IMR-90 (cell line): ENCODE measurements around the gene ELAVL1. TPM values are rescaled to one million over a fixed set of nuclear protein-coding genes. Genes with fewer than 3 reads are reported as not detected.
A peak's percentile ranks its signal among the peaks of the same experiment; 100 is the strongest.

Source experiments
- ATAC-seq: fragments of 200-7000 bp; cut with Tn5 transposase; 2 replicates; pipeline ENCODE4 v1.9.1; 2020; ENCODE audit warnings: low read depth, mild to moderate bottlenecking, moderate library complexity
- BruUV-seq: library from RNA; stranded (reverse); fragments of 400-500 nt; replicated peaks from 2 replicates; lab custom pipeline; 2021; lab: Mats Ljungman, UMichigan
- CTCF ChIA-PET: fragments of 300-600 bp; formaldehyde crosslinking; extraction: SDS; loops from one replicate; lab custom pipeline; 2021; ENCODE audit warnings: antibody characterized with exemption; lab: Yijun Ruan, JAX
- POLR2A ChIA-PET: fragments of 300-600 bp; sonication (Branson Sonifier 250); formaldehyde crosslinking; loops from one replicate; lab custom pipeline; 2022; ENCODE audit warnings: antibody characterized with exemption; ENCODE audit not compliant: unreplicated experiment; lab: Charles Lee
- DNase-seq: peaks from one replicate; pipeline ENCODE4 v3.0.0; 2013
- H2AFZ ChIP-seq: replicated peaks from 2 replicates; pipeline ENCODE3; 2013; ENCODE audit warnings: low read length, mild to moderate bottlenecking; ENCODE audit not compliant: poor library complexity
- H2AK5ac ChIP-seq: 2 replicates; pipeline ENCODE4 v1.6.1; 2013; ENCODE audit warnings: low read depth, low read length, inconsistent platforms
- H2AK9ac ChIP-seq: replicated peaks from 2 replicates; pipeline ENCODE3; 2013; ENCODE audit warnings: mild to moderate bottlenecking, low read depth, low read length, moderate library complexity; ENCODE audit not compliant: poor library complexity
- H2BK120ac ChIP-seq: 2 replicates; pipeline ENCODE4 v1.6.1; 2013; ENCODE audit warnings: low read depth, low read length, inconsistent platforms
- H2BK15ac ChIP-seq: 3 replicates; pipeline ENCODE4 v1.6.1; 2013; ENCODE audit warnings: low read depth, low read length, inconsistent platforms
- H2BK20ac ChIP-seq: 2 replicates; pipeline ENCODE4 v1.6.1; 2013; ENCODE audit warnings: low read depth, mild to moderate bottlenecking, inconsistent platforms, low read length, moderate library complexity
- H2BK5ac ChIP-seq: 2 replicates; pipeline ENCODE4 v1.6.1; 2013; ENCODE audit warnings: mild to moderate bottlenecking, low read depth, low read length, inconsistent platforms; ENCODE audit not compliant: poor library complexity, severe bottlenecking
- H3K14ac ChIP-seq: replicated peaks from 2 replicates; pipeline ENCODE4 v1.6.1; 2013; ENCODE audit warnings: low read depth, low read length, inconsistent platforms
- H3K18ac ChIP-seq: 2 replicates; pipeline ENCODE4 v1.6.1; 2013; ENCODE audit warnings: low read depth, low read length, control low read depth
- H3K23ac ChIP-seq: 2 replicates; pipeline ENCODE4 v1.6.1; 2013; ENCODE audit warnings: low read depth, low read length, inconsistent platforms
- H3K27ac ChIP-seq: 2 replicates; pipeline ENCODE4 v1.5.1; 2013; ENCODE audit warnings: mild to moderate bottlenecking, control low read depth, low read length; ENCODE audit not compliant: insufficient read depth
- H3K27me3 ChIP-seq: 2 replicates; pipeline ENCODE4 v1.6.1; 2013; ENCODE audit warnings: low read length; ENCODE audit not compliant: control insufficient read depth, insufficient read depth
- H3K36me3 ChIP-seq: 2 replicates; pipeline ENCODE4 v1.6.1; 2013; ENCODE audit warnings: low read length, mixed read lengths; ENCODE audit not compliant: control insufficient read depth, insufficient read depth
- H3K4ac ChIP-seq: 2 replicates; pipeline ENCODE4 v1.6.1; 2013; ENCODE audit warnings: low read depth, low read length, inconsistent platforms
- H3K4me1 ChIP-seq: 2 replicates; pipeline ENCODE4 v1.6.1; 2013; ENCODE audit warnings: low read length, mixed read lengths; ENCODE audit not compliant: control insufficient read depth, insufficient read depth
- H3K4me2 ChIP-seq: 2 replicates; pipeline ENCODE4 v1.6.1; 2013; ENCODE audit warnings: low read depth, mild to moderate bottlenecking, control low read depth, low read length, moderate library complexity
- H3K4me3 ChIP-seq: 2 replicates; pipeline ENCODE4 v1.5.1; 2013; ENCODE audit warnings: low read depth, mild to moderate bottlenecking, control low read depth, low read length, moderate library complexity; ENCODE audit not compliant: insufficient read depth
- H3K56ac ChIP-seq: 2 replicates; pipeline ENCODE4 v1.6.1; 2013; ENCODE audit warnings: low read length, inconsistent platforms; ENCODE audit not compliant: insufficient read depth; ENCODE audit errors: extremely low read depth
- H3K79me1 ChIP-seq, 2 experiments: 2 replicates each; pipeline ENCODE4 v1.6.1; 2013; ENCODE audit warnings: low read length in 2 of 2, inconsistent platforms in 1 of 2, low read depth in 1 of 2
- H3K9ac ChIP-seq: 2 replicates; pipeline ENCODE4 v1.6.1; 2013; ENCODE audit warnings: low read depth, low read length, control low read depth
- H3K9me1 ChIP-seq: 2 replicates; pipeline ENCODE4 v1.6.1; 2013; ENCODE audit warnings: low read length, inconsistent platforms; ENCODE audit not compliant: insufficient read depth
- H3K9me3 ChIP-seq: 2 replicates; pipeline ENCODE4 v1.6.1; 2013; ENCODE audit warnings: low read length; ENCODE audit not compliant: control insufficient read depth, insufficient read depth
- H4K20me1 ChIP-seq: 2 replicates; pipeline ENCODE4 v1.6.1; 2013; ENCODE audit warnings: low read length, inconsistent platforms; ENCODE audit not compliant: insufficient read depth
- H4K5ac ChIP-seq: 2 replicates; pipeline ENCODE4 v1.6.1; 2013; ENCODE audit warnings: mild to moderate bottlenecking, low read depth, low read length, control low read depth
- H4K8ac ChIP-seq, 2 experiments: 2 replicates each; pipeline ENCODE4 v1.6.1; 2013; ENCODE audit warnings: low read depth in 2 of 2, low read length in 2 of 2, control low read depth in 1 of 2, inconsistent platforms in 1 of 2
- H4K91ac ChIP-seq: 2 replicates; pipeline ENCODE4 v1.6.1; 2013; ENCODE audit warnings: low read depth, low read length, inconsistent platforms; ENCODE audit not compliant: insufficient read depth
- BHLHE40 ChIP-seq: fragments of 150-350 bp; IDR thresholded peaks from 2 replicates; pipeline ENCODE4 v1.6.1; 2016; ENCODE audit warnings: mild to moderate bottlenecking, low read depth, low read length
- CHD1 ChIP-seq: IDR thresholded peaks from 2 replicates; pipeline ENCODE4 v1.6.1; 2012; ENCODE audit warnings: low read depth, low read length, improper control_type of control experiment
- MAZ ChIP-seq: IDR thresholded peaks from 2 replicates; pipeline ENCODE4 v1.6.1; 2012; ENCODE audit warnings: low read depth, mild to moderate bottlenecking, low read length, improper control_type of control experiment, moderate library complexity, borderline replicate concordance
- MXI1 ChIP-seq: IDR thresholded peaks from 2 replicates; pipeline ENCODE4 v1.6.1; 2012; ENCODE audit warnings: low read depth, mild to moderate bottlenecking, low read length, moderate library complexity, borderline replicate concordance
- SMC3 ChIP-seq: fragments of 150-350 bp; IDR thresholded peaks from 2 replicates; pipeline ENCODE4 v1.6.1; 2016; ENCODE audit warnings: low read depth, mild to moderate bottlenecking, antibody characterized with exemption, low read length, moderate library complexity
- WGBS, 2 experiments: methylation state at CpG; one replicate each; pipeline versions ENCODE4 v1.1.5 to v1.1.7; 2013; ENCODE audit warnings: missing lambda C conversion rate in 2 of 2; ENCODE audit not compliant: insufficient read length in 1 of 2; ENCODE audit errors: extremely low coverage in 2 of 2; 5-methylcytosine and 5-hydroxymethylcytosine counted together
- dilution Hi-C: fragments of 300-500 bp; cut with HindIII; formaldehyde crosslinking; loops from one replicate; pipeline ENCODE4 v1.14.3; 2018; ENCODE audit warnings: low sequenced_read_pairs; ENCODE audit not compliant: unreplicated experiment
- in situ Hi-C: fragments of 300-500 bp; cut with MboI; formaldehyde crosslinking; loops from 3 replicates; pipeline ENCODE4 v1.14.3; 2019; ENCODE audit warnings: low sequenced_read_pairs, inconsistent platforms, mixed read lengths
- intact Hi-C: fragments of 100-400 bp; cut with micrococcal nuclease; formaldehyde crosslinking; loops from 2 replicates; pipeline ENCODE4 v1.10.0; 2022
- polyA plus RNA-seq, 3 experiments: library from polyadenylated mRNA; depleted of rRNA; stranded (reverse); fragments of >200 nt; gene quantifications; 2 replicates each; pipeline ENCODE4 v1.2.3, GENCODE V29; 2012; ENCODE audit warnings: low replicate concordance in 1 of 3
- total RNA-seq: library from RNA; depleted of rRNA; stranded (reverse); fragments of >200 nt; gene quantifications from 2 replicates; pipeline ENCODE4 v1.2.3, GENCODE V29; 2012

ELAVL1 gene
- total and polyA plus RNA-seq, 2 of the 4 experiments (the other 2 are of a cell fraction): 55.6 to 59.0 TPM

GRCh38 chr19:7953060-7953459 lies 52.4 kb downstream of the ELAVL1 start:
- H3K56ac ChIP-seq: no peak overlapping the region
- peak; percentile 21 for DNase-seq
- in situ Hi-C loops (no loop called here), dilution Hi-C loops (no loop called here), intact Hi-C loops (no loop called here)
- no CpG with 5 or more reads among the region's 3 CpGs for WGBS, 2 experiments
- peak overlapping the region; percentile 73 for H2AFZ ChIP-seq
- ATAC-seq: peak; percentile 81
- H3K23ac ChIP-seq: 0 out of 2 replicates have a peak overlapping the region, but pooled peaks have one; percentile 24
- H3K9me3 ChIP-seq: no peaks in the 10 kb centered on the region
- H3K14ac ChIP-seq: no peak overlapping the region
- H2AK9ac ChIP-seq: no peak overlapping the region
- 0 out of 3 replicates have a peak overlapping the region, but pooled peaks have one; percentile 40 for H2BK15ac ChIP-seq
- no peak overlapping the region for H3K9ac ChIP-seq
- no peak overlapping the region for H4K5ac ChIP-seq
- peak overlapping the region in 1 of 2 experiments; percentile 46; a peak in 3 of 4 replicates for H4K8ac ChIP-seq
- H3K4me2 ChIP-seq: no peak overlapping the region
- H4K91ac ChIP-seq: peak overlapping the region; percentile 47; the same call in 1 of the 2 replicates
- no peak overlapping the region for H2AK5ac ChIP-seq
- no TSS peak for BruUV-seq
- ChIA-PET CTCF (no interaction called here), POLR2A (no interaction called here)
- H3K36me3 ChIP-seq: peaks cover 3% of the 10 kb centered on the region; the same call in 1 of the 2 replicates
- H3K27me3 ChIP-seq: no peaks in the 10 kb centered on the region
- no peaks in the 10 kb centered on the region for H3K9me1 ChIP-seq
- H3K4ac ChIP-seq: peak overlapping the region; percentile 22; the same call in 1 of the 2 replicates
- H3K4me1 ChIP-seq: no peaks in the 10 kb centered on the region; the same call in 1 of the 2 replicates
- H3K79me1 ChIP-seq: no peaks in the 10 kb centered on the region
- peak overlapping the region; percentile 34 for H2BK120ac ChIP-seq
- H2BK20ac ChIP-seq: no peak overlapping the region; the same call in 1 of the 2 replicates
- no peak for TF ChIP-seq BHLHE40
- peak; percentile 9; the same call in 1 of the 2 replicates for TF ChIP-seq MAZ
- TF ChIP-seq MXI1: no peak
- no peak for TF ChIP-seq SMC3
- TF ChIP-seq CHD1: no peak
- H3K27ac ChIP-seq: no peak overlapping the region
- H3K18ac ChIP-seq: no peak overlapping the region
- no peak overlapping the region for H3K4me3 ChIP-seq
- peak overlapping the region; percentile 19 for H2BK5ac ChIP-seq
- H4K20me1 ChIP-seq: no peaks in the 10 kb centered on the region; the same call in 1 of the 2 replicates
